HUDEP-2 (cell line): ENCODE results near the gene PAM16.
"Not testable (repeated sequence)": the region's sequence is repeated elsewhere in the genome, so short reads cannot be mapped to it uniquely, and the experiment has no call there.

ENCODE experiments used
- DNase-seq, 76 experiments: peaks; one replicate each; lab custom pipeline; 2025; ENCODE audit not compliant: unreplicated experiment in 76 of 76; lab: John Stamatoyannopoulos, UW

Gene PAM16

GRCh38 chr16:4354512-4355409 is 3.6 kb upstream of the PAM16 start:
- no peak for DNase-seq

- no peak for DNase-seq
Observed at GRCh38 chr16:4353675-4354074, 2.6 kb upstream of the PAM16 start.

GRCh38 chr16:4352843-4353242 is 1.7 kb upstream of the PAM16 start:
- DNase-seq, result no peak

GRCh38 chr16:4351880-4352279 is 759 bp upstream of the PAM16 start:
- no peak for DNase-seq

- peak in 4 of 76 experiments; percentile 22 to 45 (median 28) for DNase-seq
Observed at GRCh38 chr16:4350365-4350786, 745 bp downstream of the PAM16 start.

GRCh38 chr16:4349332-4349731 is 1.8 kb downstream of the PAM16 start:
- DNase-seq, result no peak

- peak in 72 of 76 experiments; percentile 46 to 92 (median 72) for DNase-seq
Observed at GRCh38 chr16:4347765-4348509, 3.2 kb downstream of the PAM16 start.

- no peak for DNase-seq
Observed at GRCh38 chr16:4347010-4347409, 4.1 kb downstream of the PAM16 start.

- no peak for DNase-seq
Observed at GRCh38 chr16:4345836-4346781, 5.0 kb downstream of the PAM16 start.

GRCh38 chr16:4344983-4345835 is 5.9 kb downstream of the PAM16 start:
- no peak for DNase-seq

- DNase-seq, result not testable (repeated sequence)
Observed at GRCh38 chr16:4344300-4344982, 6.7 kb downstream of the PAM16 start.

- DNase-seq, result no peak
Observed at GRCh38 chr16:4342866-4343744, 8.0 kb downstream of the PAM16 start.

- DNase-seq, result no peak
Observed at GRCh38 chr16:4341250-4341649, 9.9 kb downstream of the PAM16 start.

GRCh38 chr16:4340443-4340842 is 10.7 kb downstream of the PAM16 start:
- no peak for DNase-seq

GRCh38 chr16:4339909-4340308 is 11.2 kb downstream of the PAM16 start:
- peak in 7 of 76 experiments; percentile 6 to 15 (median 10) for DNase-seq

- DNase-seq, result no peak
Observed at GRCh38 chr16:4339455-4339854, 11.7 kb downstream of the PAM16 start.

- DNase-seq, result no peak
Observed at GRCh38 chr16:4338712-4339299, 12.3 kb downstream of the PAM16 start.

GRCh38 chr16:4338125-4338582 is 13.0 kb downstream of the PAM16 start:
- no peak for DNase-seq
